Measurements from ENCODE around the gene HSPA9. TPM values are rescaled to one million over a fixed set of nuclear protein-coding genes. Genes with fewer than 3 reads are reported as not detected.

HSPA9 gene
- total RNA-seq, 1 donor from 2014 or later = 197 TPM

DNA sequence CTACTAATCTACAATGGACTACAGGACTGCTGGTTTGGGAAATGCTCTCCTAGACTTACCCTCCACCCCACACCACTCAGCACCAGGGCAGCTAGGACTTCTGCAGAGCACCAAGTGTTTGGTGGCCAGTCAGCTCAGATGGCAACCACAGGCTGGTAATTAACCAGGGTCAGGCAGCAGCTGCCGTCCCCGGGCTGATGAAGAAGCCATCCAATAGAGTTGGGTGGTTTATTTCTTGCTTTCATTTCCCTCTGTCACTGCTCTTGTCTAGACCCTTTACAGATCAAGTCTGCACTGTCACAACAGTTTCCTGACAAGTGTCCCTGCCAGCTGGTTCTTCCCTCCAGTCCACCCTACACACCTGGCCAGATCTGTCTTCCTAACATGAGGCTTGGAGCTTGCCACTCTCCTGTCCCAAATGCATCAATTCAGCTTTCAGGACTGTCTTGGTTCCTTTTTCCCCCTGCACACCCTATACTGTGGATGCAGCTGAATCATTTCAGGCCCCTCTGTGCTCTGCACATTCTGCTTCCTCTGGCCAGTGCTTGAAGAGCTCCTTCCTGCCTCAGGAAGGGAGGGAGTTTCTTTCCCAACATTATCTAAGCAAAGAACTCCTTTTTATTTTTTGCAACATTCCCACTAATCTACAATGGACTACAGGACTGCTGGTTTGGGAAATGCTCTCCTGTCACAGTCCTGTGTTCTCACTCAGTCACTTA is 30.2 kb upstream of the HSPA9 start:
- DNase-seq (ENCODE audit: extremely low spot score, unreplicated experiment) = no peak
- Mint-ChIP-seq H3K4me3 (ENCODE audit: unreplicated experiment) (no peak overlapping the region), H3K27me3 (ENCODE audit: unreplicated experiment) (no peaks in the 10 kb centered on the region), H3K4me1 (ENCODE audit: unreplicated experiment) (peaks cover 24% of the 10 kb centered on the region), H3K36me3 (ENCODE audit: unreplicated experiment) (no peaks in the 10 kb centered on the region), H3K27ac (ENCODE audit: unreplicated experiment) (no peak overlapping the region), H3K9me3 (ENCODE audit: unreplicated experiment) (no peaks in the 10 kb centered on the region)
- TF ChIP-seq, protein P1, sequence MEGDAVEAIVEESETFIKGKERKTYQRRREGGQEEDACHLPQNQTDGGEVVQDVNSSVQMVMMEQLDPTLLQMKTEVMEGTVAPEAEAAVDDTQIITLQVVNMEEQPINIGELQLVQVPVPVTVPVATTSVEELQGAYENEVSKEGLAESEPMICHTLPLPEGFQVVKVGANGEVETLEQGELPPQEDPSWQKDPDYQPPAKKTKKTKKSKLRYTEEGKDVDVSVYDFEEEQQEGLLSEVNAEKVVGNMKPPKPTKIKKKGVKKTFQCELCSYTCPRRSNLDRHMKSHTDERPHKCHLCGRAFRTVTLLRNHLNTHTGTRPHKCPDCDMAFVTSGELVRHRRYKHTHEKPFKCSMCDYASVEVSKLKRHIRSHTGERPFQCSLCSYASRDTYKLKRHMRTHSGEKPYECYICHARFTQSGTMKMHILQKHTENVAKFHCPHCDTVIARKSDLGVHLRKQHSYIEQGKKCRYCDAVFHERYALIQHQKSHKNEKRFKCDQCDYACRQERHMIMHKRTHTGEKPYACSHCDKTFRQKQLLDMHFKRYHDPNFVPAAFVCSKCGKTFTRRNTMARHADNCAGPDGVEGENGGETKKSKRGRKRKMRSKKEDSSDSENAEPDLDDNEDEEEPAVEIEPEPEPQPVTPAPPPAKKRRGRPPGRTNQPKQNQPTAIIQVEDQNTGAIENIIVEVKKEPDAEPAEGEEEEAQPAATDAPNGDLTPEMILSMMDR (IDR thresholded peaks at IDR 0.05) = no peak

DNA sequence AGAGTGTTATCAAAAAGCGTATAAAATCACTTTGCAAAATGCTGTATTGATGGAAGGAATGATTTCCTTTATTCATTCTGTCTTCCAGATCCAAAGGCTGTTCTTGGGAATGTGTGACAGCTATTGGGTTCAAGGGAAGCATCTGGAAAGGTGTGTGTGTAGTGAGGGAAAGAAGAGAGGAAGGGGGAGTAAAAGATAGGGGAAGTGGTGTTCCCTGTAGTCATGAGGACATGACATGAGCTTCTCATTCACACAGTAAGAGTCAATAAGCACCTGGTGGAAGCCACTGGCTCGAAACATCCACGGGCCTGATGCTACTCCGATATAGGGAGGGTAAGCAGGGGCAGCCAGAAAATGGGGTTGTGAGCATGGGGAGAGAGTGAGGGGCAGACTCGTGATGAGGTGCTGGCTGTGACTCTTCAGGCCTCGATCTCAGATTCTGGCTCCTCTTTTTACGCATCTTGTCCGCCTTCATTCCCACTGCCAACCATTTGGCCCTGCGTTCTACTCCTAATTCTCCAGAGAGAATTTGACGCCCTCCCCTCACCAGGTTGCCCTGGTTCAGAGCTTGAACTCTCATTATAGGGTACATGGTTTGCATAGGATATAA is 29.1 kb upstream of the HSPA9 start:
- DNase-seq (ENCODE audit: extremely low spot score, unreplicated experiment) = no peak
- TF ChIP-seq, protein P1 (IDR thresholded peaks at IDR 0.05) = no peak
- H3K9me3 Mint-ChIP-seq (ENCODE audit: unreplicated experiment) = no peaks in the 10 kb centered on the region
- H3K27me3 Mint-ChIP-seq (ENCODE audit: unreplicated experiment) = no peaks in the 10 kb centered on the region
- H3K4me3 Mint-ChIP-seq (ENCODE audit: unreplicated experiment) = no peak overlapping the region
- no peak overlapping the region for H3K27ac Mint-ChIP-seq (ENCODE audit: unreplicated experiment)
- no peaks in the 10 kb centered on the region for H3K36me3 Mint-ChIP-seq (ENCODE audit: unreplicated experiment)
- peaks cover 13% of the 10 kb centered on the region for H3K4me1 Mint-ChIP-seq (ENCODE audit: unreplicated experiment)

DNA sequence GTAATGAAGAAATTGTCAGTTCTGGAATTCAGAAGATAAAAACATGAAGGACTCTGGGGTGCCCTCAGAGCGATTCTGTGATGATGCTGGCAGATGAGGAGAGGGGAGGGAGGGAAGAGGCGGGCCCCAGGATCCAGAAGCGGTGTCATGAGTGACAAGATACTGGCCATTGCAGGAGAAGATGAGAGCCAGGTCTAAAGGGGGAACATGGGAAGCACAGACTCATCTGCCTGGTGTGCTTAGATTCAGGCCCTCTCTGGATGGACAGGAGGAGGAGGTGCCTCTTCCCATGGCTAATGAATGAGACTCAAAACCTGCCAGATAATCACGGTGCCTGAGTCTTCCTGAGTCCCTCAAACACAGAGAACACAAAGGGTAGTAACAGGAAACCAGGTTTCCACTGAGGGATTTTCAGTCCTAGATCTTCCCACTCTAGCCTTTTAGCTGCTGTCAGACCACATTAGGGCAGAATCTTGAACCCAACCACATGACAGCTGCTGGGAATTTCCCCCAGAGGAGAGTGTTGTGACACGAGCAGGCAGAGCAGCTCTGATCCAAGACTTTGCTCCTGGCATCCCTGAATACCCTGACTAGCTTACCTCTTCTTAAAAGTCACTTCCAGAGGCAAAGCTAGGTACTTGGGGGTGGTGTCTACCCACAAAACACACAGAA is 28.2 kb upstream of the HSPA9 start:
- no peak for DNase-seq (ENCODE audit: extremely low spot score, unreplicated experiment)
- Mint-ChIP-seq H3K36me3 (ENCODE audit: unreplicated experiment) (no peaks in the 10 kb centered on the region), H3K27me3 (ENCODE audit: unreplicated experiment) (peaks cover 3% of the 10 kb centered on the region), H3K27ac (ENCODE audit: unreplicated experiment) (no peak overlapping the region), H3K4me3 (ENCODE audit: unreplicated experiment) (no peak overlapping the region), H3K9me3 (ENCODE audit: unreplicated experiment) (no peaks in the 10 kb centered on the region), H3K4me1 (ENCODE audit: unreplicated experiment) (peaks cover 9% of the 10 kb centered on the region)
- TF ChIP-seq, protein P1 (IDR thresholded peaks at IDR 0.05) = no peak

DNA sequence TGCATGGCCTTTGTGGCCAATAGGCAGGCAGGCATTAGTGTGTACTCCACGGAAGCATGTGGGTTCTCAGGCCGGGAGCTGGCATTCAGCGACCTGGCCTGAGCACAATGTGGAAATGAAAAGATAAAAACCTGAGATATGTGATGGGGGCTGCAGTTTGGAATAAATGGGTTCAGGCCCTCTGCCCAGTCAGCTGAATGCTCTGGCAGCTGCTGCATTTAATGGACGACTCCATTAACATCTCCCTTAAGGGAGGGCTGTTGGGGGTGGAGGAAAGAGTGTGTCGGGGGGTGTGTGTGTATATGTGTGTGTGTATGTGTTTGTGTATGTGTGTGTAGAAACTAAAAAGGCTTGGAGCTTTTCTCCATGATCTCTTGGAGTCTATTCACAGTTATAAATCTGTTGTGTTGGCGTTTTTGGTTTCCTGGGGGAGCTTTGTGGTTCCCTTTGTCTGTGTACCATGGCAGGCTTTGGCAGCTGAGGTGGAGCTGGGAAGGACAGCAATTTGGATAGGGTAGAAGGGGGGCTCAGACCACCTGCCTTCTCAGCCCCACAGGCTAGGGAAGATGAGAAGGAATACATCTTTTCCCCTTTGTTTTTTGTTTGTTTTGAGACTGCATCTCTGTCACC is 27.3 kb upstream of the HSPA9 start:
- TF ChIP-seq, protein P1 (IDR thresholded peaks at IDR 0.05) = no peak
- peaks cover 9% of the 10 kb centered on the region for H3K4me1 Mint-ChIP-seq (ENCODE audit: unreplicated experiment)
- peaks cover 5% of the 10 kb centered on the region for H3K27me3 Mint-ChIP-seq (ENCODE audit: unreplicated experiment)
- DNase-seq (ENCODE audit: extremely low spot score, unreplicated experiment) = no peak
- no peaks in the 10 kb centered on the region for H3K9me3 Mint-ChIP-seq (ENCODE audit: unreplicated experiment)
- H3K4me3 Mint-ChIP-seq (ENCODE audit: unreplicated experiment) = no peak overlapping the region
- no peak overlapping the region for H3K27ac Mint-ChIP-seq (ENCODE audit: unreplicated experiment)
- H3K36me3 Mint-ChIP-seq (ENCODE audit: unreplicated experiment) = no peaks in the 10 kb centered on the region

DNA sequence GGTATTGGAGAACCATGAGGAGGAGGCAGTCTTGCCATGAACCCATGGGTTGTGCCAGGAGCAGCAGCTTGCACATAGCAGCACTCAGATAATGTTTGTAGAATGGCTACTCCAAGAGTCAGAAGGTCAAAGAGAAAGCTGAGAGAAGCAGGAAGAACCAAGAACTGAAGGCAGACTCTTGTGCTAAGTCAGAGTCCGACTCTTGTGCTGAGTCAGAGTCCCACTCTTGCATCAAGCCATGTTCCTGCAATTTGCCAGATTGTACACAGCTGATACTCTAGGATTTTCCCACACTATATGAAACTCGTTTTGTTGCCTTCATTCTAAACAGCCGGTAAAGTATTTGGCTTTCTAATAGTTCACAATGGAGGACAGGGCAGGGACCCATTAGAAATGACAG is 26.2 kb upstream of the HSPA9 start:
- peaks cover 9% of the 10 kb centered on the region for H3K4me1 Mint-ChIP-seq (ENCODE audit: unreplicated experiment)

More for the DNA sequence above, 26.2 kb upstream of the HSPA9 start:
- no peak overlapping the region for H3K4me3 Mint-ChIP-seq (ENCODE audit: unreplicated experiment)
- DNase-seq (ENCODE audit: extremely low spot score, unreplicated experiment) = no peak
- TF ChIP-seq, protein P1 (IDR thresholded peaks at IDR 0.05) = no peak
- H3K9me3 Mint-ChIP-seq (ENCODE audit: unreplicated experiment) = no peaks in the 10 kb centered on the region
- H3K27ac Mint-ChIP-seq (ENCODE audit: unreplicated experiment) = no peak overlapping the region
- H3K27me3 Mint-ChIP-seq (ENCODE audit: unreplicated experiment) = peaks cover 6% of the 10 kb centered on the region
- no peaks in the 10 kb centered on the region for H3K36me3 Mint-ChIP-seq (ENCODE audit: unreplicated experiment)

Measured in osteocyte (in vitro differentiated cells).